Activated B cell treated with CpG ODN at 0.5 μM for 24 hours (primary cell): ENCODE measurements around the gene SQSTM1. TPM values are rescaled to one million over a fixed set of nuclear protein-coding genes. Genes with fewer than 3 reads are reported as not detected.
A peak's percentile ranks its signal among the peaks of the same experiment; 100 is the strongest.

Source experiments
- ATAC-seq: fragments of 200-7000 bp; cut with Tn5 transposase; one replicate; pipeline ENCODE4 v1.10.0; 2021; ENCODE audit warnings: low read depth, mild to moderate bottlenecking, moderate library complexity
- CTCF ChIA-PET: fragments of 350-600 bp; sonication (Branson Sonifier 250); formaldehyde crosslinking; loops from one replicate; lab custom pipeline; 2021; ENCODE audit warnings: antibody characterized with exemption; lab: Charles Lee
- POLR2A ChIA-PET: fragments of 350-600 bp; sonication (Branson Sonifier 250); formaldehyde crosslinking; loops from one replicate; lab custom pipeline; 2021; ENCODE audit warnings: antibody characterized with exemption; lab: Charles Lee
- DNase-seq: peaks from one replicate; pipeline ENCODE4 v3.0.0; 2022
- H3K27ac Mint-ChIP-seq: one replicate; pipeline ENCODE4 v1.8.0; 2020; ENCODE audit warnings: mixed read lengths
- H3K27me3 Mint-ChIP-seq: one replicate; pipeline ENCODE4 v1.8.0; 2021; ENCODE audit warnings: mixed read lengths
- H3K36me3 Mint-ChIP-seq: one replicate; pipeline ENCODE4 v1.8.0; 2021; ENCODE audit warnings: low read depth, mixed read lengths
- H3K4me1 Mint-ChIP-seq: one replicate; pipeline ENCODE4 v1.8.0; 2021; ENCODE audit warnings: mixed read lengths
- H3K4me3 Mint-ChIP-seq: one replicate; pipeline ENCODE4 v1.8.0; 2020; ENCODE audit warnings: mild to moderate bottlenecking, mixed read lengths
- H3K9me3 Mint-ChIP-seq: one replicate; pipeline ENCODE4 v1.8.0; 2020; ENCODE audit warnings: mixed read lengths
- CTCF ChIP-seq: fragments of 200-600 bp; IDR thresholded peaks from one replicate; pipeline ENCODE4 v1.8.0; 2022; ENCODE audit warnings: antibody characterized with exemption, mild to moderate bottlenecking
- intact Hi-C: fragments of 100-400 bp; cut with micrococcal nuclease; formaldehyde crosslinking; loops from one replicate; pipeline ENCODE4 v1.15.1; 2024
- total RNA-seq: library from RNA; stranded (reverse); gene quantifications from 2 replicates; pipeline ENCODE4 v1.2.3, GENCODE V29; 2022

Gene SQSTM1
- total RNA-seq = 243 and 252 TPM in 2 replicates

DNA sequence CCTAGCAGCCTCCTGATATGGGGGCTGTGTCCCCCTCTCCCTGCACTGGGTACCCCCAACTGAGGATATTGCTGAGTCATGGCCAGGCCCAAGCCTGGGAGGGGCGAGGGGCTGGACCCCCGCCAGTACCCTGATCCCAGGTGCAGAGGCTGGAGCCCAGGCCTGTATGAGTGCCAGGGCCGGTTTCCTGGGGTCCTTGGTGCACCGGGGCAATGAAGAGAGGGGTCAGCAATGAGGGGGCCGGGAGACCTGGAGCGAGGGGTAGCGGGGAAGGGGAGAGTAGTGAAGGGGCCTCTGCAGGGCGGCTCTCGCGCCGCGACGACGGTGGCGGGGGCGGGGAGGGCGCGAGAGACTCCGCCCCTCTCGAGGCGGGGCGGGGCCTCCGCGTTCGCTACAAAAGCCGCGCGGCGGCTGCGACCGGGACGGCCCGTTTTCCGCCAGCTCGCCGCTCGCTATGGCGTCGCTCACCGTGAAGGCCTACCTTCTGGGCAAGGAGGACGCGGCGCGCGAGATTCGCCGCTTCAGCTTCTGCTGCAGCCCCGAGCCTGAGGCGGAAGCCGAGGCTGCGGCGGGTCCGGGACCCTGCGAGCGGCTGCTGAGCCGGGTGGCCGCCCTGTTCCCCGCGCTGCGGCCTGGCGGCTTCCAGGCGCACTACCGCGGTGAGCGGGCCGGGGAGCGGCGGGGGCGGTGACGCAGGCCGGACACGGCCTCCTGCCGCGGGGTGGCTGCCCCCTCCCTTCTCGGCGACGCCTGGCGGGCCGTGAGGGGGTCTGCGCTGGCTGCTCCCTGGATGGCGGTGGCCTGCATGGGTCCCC, at the start of gene SQSTM1:
SQSTM1 (plus strand) TSS at position 423 of the 815 bp plus-strand sequence; CDS start at position 455, 32 bp downstream.
- ATAC-seq = peak; percentile 51
- TF ChIP-seq CTCF = no peak
- peak; percentile 91 for DNase-seq
- H3K27me3 Mint-ChIP-seq = no peaks in the 10 kb centered on the region
- H3K9me3 Mint-ChIP-seq = no peaks in the 10 kb centered on the region
- peaks cover 41% of the 10 kb centered on the region for H3K36me3 Mint-ChIP-seq
- H3K4me1 Mint-ChIP-seq = peaks cover 66% of the 10 kb centered on the region
- CTCF ChIA-PET = interaction anchor here (1.2 to 2.5 kb wide), 2 partner anchors 19 to 24 kb away, joined by 3 to 16 read pairs; no protein-coding TSS in a partner anchor
- intact Hi-C loops = loop anchor here (1.0 to 5.0 kb wide), 7 partner anchors 16 to 198 kb away; partner anchors contain the start of genes CANX, HNRNPH1, MRNIP and TBC1D9B
- peak within 1 kb of the TSS; percentile 96 for H3K4me3 Mint-ChIP-seq
- peak within 1 kb of the TSS; percentile 92 for H3K27ac Mint-ChIP-seq
- POLR2A ChIA-PET = interaction anchor here (0.6 to 5.2 kb wide), 21 partner anchors 9 to 1010 kb away, joined by 3 to 58 read pairs (median 8); partner anchors contain the start of genes HNRNPH1, MAML1, MGAT4B and MRNIP

GRCh38 chr5:179771311-179771895, 49.3 kb upstream of the SQSTM1 start:
- H3K27me3 Mint-ChIP-seq = no peaks in the 10 kb centered on the region
- ChIA-PET CTCF (interaction anchor here (0.6 to 1.1 kb wide), 2 partner anchors 9 to 68 kb away, joined by 4 to 7 read pairs; no protein-coding TSS in a partner anchor), POLR2A (no interaction called here)
- no peaks in the 10 kb centered on the region for H3K9me3 Mint-ChIP-seq
- no peak overlapping the region for H3K4me3 Mint-ChIP-seq
- DNase-seq (no peak), ATAC-seq (no peak)
- peaks cover 93% of the 10 kb centered on the region for H3K36me3 Mint-ChIP-seq
- no peak overlapping the region for H3K27ac Mint-ChIP-seq
- TF ChIP-seq CTCF = no peak
- intact Hi-C loops = no loop called here
- peaks cover 3% of the 10 kb centered on the region for H3K4me1 Mint-ChIP-seq

GRCh38 chr5:179772351-179772750, 48.4 kb upstream of the SQSTM1 start:
- Mint-ChIP-seq H3K27ac (no peak overlapping the region), H3K9me3 (no peaks in the 10 kb centered on the region), H3K36me3 (peaks cover 90% of the 10 kb centered on the region)

GRCh38 chr5:179773686-179774040, 47.0 kb upstream of the SQSTM1 start:
- ChIA-PET POLR2A (no interaction called here), CTCF (no interaction called here)
- intact Hi-C loops = no loop called here
- Mint-ChIP-seq H3K4me3 (no peak overlapping the region), H3K9me3 (no peaks in the 10 kb centered on the region), H3K36me3 (peaks cover 88% of the 10 kb centered on the region), H3K4me1 (no peaks in the 10 kb centered on the region), H3K27me3 (no peaks in the 10 kb centered on the region), H3K27ac (no peak overlapping the region)
- no peak for DNase-seq
- ATAC-seq = no peak
- TF ChIP-seq CTCF = no peak

More at GRCh38 chr5:179772351-179772750, 48.4 kb upstream of the SQSTM1 start:
- ChIA-PET CTCF (no interaction called here), POLR2A (no interaction called here)
- TF ChIP-seq CTCF = no peak
- no peaks in the 10 kb centered on the region for H3K4me1 Mint-ChIP-seq
- H3K27me3 Mint-ChIP-seq = no peaks in the 10 kb centered on the region
- intact Hi-C loops = no loop called here
- ATAC-seq (no peak), DNase-seq (no peak)
- H3K4me3 Mint-ChIP-seq = no peak overlapping the region

GRCh38 chr5:179774442-179774841, 46.3 kb upstream of the SQSTM1 start:
- H3K27ac Mint-ChIP-seq = no peak overlapping the region

More at GRCh38 chr5:179774442-179774841, 46.3 kb upstream of the SQSTM1 start:
- POLR2A ChIA-PET = no interaction called here
- CTCF ChIA-PET = no interaction called here
- intact Hi-C loops = no loop called here
- no peak for ATAC-seq
- Mint-ChIP-seq H3K9me3 (no peaks in the 10 kb centered on the region), H3K36me3 (peaks cover 86% of the 10 kb centered on the region), H3K4me3 (no peak overlapping the region), H3K4me1 (no peaks in the 10 kb centered on the region), H3K27me3 (no peaks in the 10 kb centered on the region)
- DNase-seq = no peak
- TF ChIP-seq CTCF = no peak
